GM21528 (cell line): ENCODE results near the gene PTK6.

ENCODE experiments used
- ATAC-seq: cut with Tn5 transposase; IDR thresholded peaks from one replicate; pipeline ENCODE4 v1.9.1; 2021; ENCODE audit warnings: mild to moderate bottlenecking, moderate library complexity; ENCODE audit not compliant: unreplicated experiment, low FRiP score

The PTK6 gene

DNA sequence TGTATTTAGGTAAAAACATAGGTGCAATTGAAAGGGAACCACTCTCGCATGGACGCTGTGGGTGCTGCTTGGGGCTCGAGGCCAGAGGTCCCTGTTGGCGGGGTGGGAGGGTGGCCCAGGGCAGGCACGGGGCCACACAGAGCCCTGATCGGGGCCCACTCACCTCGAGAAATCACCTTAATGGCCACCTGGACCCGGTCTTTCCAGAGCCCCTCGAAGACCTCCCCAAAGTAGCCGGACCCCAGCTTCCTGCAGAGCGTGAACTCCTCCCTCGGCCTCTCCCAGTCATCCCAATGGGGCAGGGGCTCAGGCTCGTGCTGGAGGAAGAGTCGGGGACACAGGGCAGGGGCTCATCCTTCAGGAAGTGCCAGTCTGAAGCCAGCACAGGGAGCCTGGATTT is 3.8 kb downstream of the PTK6 start:
- no peak for ATAC-seq

DNA sequence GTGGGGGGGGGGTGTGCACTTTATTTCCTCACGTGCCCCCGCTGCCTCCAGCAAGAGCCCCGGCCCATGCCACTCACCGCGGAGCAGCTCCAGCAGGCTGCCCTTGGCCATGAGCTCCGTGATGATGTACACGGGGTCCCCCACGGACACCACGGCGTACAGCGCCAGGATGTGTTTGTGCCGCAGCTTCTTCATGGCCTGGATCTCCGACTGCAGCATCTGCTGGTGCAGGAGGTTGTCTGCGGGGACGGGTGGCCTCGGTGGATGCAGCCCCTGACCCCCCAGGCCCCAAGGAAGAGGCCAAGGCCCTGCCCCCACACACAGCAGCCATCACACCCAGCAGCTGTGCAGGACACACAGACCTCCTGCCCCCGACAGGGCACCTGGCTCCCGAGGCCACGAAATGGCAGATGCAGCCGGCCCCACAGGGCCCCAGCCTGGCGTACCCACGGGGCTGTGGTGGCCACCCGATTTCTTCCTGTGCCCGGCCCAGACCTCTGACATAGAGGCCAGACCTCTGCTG is 4.7 kb downstream of the PTK6 start:
- no peak for ATAC-seq

DNA sequence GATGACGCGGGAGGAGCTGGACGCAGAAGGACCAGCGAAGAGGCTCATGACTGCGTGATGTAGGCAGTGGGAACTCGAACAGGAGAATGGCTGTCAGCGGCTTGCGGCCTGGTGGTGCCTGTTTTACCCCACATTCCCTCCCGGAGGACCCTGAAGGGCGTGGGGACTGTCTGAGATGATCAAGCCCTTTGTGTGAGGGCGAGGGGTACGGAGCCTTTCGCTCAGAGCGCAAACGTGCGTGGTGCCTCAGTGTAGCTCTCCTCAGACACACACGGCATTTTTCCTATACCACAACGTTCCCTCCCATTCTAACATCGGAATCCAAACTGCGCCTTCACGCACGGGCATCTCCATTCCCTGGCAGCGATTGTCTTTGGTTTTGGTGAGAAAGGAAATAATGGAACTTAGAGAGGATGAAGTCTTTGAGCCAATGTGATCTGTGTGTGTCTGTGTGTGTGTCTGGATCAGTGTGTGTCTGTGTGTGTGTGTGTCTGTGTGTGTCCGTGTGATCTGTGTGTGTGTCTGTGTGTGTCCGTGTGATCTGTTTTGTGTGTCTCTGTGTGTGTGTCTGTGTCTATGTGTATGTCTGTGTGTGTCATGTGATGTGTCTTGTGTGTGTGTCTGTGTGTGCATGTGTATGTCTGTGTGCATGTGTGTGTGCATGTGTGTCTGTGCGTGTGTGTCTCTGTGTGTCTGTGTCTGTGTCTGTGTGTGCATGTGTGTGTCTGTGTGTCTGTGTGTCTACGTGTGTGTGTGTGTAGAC is 5.3 kb downstream of the PTK6 start:
- no peak for ATAC-seq

DNA sequence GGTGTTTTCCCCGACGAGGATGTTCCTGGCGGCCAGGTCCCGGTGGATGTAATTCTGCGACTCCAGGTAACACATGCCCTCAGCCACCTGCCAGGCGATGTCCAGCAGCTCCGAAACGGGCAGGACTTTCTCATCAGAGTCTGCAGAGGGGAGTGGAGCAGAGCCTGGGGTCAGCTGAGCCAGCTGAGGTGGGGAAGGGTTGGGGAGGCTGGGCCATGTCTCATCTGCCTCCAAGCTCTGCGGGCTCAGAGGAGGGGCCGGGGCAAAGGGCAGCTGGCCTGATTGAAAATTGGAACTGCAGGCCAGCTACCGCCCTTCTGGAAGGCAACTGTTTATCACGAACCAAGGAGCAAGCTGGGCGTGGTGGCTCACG is 6.4 kb downstream of the PTK6 start:
- no peak for ATAC-seq

DNA sequence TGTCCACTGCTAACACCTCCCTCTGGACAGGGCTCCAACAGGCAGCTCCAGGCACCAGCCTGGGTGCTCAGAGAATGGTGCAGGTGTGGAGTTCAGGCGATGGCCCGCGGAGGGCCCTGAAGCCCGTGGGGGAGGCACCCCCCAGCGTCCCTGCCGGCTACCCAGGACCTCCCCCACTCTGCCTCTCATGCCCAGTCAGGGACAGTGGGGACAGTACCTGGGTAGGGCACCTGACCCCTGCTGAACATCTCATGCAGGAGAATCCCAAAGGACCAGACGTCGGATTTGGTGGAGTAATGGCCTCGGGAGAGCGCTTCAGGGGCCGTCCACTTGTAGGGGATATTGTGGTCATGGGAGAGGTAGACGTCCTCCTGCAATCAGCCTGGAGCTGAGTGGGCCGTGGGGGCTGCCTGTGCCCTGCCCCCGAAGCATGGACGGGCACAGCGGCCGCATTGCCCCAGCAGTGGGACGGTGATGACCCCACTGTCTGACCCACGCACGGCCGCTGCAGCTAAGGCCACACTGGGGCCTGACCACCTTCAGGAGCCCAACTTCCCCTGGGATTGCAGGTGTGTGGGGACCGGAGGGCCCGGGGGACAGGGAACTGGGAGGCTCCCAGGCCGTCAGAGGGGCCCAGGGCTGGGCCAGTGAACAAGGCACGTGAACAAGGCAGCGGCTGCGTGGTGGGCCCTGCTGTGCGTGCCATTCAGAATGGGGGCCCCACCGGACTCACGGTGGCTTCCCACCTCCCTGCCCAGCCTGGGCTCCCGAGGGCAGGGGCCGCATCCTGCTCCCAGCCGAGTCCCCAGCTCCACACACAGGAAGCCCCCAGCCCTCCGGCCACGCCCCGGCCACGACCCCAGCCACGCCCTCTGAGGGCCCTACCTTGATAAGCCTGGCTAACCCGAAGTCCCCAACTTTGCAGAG is 7.1 kb downstream of the PTK6 start:
- no peak for ATAC-seq

DNA sequence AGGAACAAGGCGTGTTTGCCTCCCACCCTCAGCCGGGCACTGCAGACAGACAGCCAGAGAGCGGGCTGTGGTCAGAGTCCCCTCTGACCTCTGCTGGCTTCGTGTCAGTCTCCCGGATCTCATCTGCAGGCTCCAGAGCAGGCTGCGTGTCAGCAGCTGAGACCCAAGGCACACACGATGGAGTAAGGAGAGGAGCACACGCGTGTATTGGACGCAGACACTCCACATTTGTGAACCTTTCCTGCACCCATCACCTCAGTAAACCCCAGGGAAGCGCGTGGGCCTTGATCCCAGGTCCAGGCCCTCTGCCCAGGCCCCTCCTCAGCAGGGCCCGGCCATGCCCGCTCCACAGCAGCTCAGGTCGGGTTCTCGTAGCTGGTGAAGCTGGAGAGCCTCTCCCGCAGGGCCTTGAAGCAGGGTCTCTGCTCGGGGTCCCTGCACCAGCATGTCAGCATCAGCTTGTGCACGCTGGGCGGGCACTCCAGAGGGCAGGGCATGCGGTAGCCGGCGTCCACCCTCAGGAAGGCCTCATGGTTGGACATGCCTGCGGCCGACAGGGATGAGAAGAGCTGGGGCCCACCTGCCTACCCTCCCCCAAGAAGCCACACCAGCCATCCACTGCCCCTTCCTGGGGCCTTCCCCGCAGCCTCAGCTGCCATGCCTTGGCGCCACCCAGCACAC is 7.9 kb downstream of the PTK6 start:
- no peak for ATAC-seq

DNA sequence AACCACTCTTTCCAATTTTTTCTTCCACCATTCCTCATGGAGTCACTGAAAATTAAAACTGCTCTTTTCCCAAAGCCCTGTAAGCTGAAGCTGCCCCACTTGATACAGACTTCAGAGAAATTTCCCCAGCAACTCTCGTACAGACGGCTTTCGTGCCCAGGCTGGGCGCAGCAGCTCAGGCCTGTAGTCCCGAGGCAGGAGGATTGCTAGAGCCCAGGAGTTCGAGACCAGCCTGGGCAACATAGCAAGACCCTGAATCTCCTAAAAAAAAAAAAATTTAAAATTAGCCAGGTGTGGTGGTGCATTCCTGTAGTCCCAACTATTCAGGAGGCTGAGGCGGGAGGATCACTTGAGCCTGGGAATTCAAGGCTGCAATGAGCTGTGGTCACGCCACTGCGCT is 10.0 kb downstream of the PTK6 start:
- ATAC-seq = no peak

DNA sequence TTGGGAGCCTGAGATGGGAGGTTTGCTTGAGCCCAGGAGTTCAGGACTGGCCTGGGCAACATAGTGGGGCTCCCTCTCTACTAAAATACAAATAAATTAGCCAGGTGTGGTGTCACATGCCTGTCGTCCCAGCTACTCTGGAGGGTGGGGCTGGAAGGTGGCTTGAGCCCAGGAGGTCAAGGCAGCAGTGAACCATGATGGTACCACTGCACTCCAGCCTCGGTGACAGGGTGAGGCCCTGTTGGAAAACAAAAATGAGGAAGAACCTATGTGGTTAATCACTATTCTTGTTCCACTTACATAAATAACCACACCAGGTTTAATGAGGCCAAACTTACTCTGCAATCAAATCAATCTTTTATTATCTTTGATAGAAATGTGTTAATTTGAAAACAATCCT is 11.2 kb downstream of the PTK6 start:
- no peak for ATAC-seq

DNA sequence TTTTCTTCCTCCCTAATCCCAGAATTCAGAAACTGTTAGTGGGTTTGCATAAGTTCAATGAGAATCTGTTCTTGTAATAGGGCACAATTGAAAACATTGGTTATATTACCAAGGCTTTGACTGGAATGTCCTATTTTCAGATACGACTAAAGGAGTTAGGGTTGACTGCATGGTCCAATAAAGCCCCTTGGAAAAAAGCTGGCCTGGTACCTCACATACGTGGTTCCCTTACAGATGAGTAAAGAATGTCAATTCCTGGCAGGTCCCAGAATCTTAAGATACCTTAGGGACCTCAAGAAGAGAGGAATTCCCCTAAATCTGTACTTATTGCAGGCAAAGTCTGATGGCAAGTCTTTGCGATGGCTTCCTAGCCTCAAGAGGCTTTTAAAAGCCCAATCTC is 12.0 kb downstream of the PTK6 start:
- no peak for ATAC-seq

DNA sequence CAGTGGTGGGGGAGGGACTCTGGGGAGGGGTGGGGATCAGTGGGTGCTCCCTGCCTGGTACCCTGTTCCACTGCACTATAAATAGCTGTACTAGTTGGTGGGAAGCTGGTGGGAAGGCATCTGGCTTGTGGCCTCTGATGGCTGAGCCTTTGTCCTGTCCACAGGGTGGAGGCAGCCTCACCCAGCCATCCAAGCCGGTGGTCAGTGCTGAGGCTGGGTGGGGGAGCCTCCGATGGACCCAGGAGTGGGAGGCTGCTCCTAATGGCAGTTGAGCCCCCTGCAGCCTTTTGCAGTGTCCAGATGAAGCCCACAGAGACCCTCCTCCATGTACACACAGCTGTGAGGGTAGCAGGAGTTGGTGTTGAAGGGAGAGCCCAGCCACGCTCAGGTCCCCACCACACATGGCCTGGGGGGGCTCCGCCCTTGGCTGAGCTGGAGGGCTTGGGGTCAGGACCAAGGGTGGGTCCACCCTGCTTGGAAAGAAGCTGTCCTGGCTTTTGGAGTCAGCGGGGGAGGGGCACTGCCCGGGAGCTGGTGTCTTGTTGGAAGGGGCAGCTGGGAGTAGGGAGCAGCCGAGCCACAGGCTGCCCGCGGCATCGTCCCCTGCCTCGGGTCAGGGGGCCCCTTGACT is 14.1 kb downstream of the PTK6 start:
- ATAC-seq = no peak

DNA sequence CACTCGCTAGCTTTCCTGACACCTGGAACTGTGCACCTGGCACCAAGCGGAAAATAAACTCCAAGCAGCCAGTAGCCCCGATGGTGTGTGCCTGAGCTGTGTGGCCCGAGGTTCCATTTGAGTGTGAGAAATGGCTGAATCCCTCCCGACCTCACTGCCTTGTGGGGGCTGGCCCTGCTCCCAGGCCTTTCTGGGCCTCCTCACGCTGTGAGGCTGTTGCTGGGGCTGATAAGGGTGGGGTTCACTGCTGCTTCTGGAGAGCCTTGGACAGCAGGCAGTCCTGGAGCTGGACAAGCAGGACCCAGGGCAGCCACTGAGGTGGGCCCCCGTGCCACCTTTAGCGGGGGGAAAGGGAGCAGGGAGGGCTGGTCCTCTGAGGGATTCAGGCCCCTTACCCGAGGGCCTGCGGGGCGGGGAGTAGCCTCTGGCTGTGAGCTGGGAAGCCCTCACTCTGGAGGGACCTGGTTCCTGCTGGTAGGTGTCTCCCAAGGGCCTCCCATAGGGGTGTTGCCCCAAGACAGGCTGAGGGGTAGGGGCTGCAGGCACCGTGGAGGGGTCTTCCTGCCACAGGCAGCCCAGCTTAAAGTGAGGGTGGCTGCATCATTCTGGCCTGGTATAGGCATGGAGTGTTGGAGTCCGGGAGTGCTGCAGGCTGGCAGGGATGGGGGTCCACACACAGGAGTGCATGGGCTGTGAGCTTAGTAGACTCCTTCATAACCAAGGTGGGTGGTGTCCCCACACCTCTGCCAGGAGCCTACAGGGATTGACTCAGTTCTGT is 14.9 kb downstream of the PTK6 start:
- no peak for ATAC-seq

DNA sequence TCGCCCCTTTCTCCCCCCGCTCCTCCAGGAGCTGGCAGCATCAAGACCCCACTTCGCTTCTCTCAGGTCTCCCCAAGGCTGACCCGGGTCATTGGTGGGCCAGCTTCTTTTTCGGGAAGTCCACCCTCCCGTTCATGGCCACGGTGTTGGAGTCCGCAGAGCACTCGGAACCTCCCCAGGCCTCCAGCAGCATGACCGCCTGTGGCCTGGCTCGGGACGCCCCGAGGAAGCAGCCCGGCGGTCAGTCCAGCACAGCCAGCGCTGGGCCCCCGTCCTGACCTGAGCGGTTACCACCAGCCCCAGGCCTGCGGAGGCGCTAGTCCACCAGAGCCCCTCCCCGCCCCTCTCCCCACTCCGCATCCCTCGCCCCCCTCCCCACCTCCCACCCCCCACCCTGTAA is 15.6 kb downstream of the PTK6 start:
- no peak for ATAC-seq

DNA sequence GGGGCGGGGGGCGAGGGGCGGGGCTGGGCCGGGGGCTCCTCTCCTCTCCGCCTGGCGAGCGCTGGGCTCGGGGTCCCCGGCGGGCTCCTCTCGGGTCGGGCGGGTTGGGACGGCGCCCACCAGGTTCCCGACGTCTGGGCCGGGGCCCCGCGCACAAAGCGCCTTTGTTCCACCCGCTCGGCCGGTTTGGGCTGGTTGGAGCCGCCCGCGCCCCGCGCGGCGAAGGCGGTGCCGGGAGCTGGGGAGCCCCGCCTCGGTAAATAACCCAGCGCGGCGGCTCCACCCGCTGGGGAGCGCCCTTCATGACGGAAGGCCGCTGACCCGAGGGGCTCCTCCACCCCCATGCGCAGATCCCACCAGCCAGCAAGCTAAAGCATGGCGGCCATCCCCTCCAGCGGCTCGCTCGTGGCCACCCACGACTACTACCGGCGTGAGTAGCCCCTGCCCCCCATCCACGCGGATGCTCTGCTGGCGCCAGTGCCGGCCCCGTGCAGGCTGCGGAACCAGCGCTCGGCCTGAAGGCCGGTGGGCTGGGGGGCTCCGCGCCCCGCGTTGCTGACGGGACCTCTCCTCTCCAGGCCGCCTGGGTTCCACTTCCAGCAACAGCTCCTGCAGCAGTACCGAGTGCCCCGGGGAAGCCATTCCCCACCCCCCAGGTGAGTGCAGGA is 16.1 kb downstream of the PTK6 start:
- ATAC-seq = peak; percentile 25

DNA sequence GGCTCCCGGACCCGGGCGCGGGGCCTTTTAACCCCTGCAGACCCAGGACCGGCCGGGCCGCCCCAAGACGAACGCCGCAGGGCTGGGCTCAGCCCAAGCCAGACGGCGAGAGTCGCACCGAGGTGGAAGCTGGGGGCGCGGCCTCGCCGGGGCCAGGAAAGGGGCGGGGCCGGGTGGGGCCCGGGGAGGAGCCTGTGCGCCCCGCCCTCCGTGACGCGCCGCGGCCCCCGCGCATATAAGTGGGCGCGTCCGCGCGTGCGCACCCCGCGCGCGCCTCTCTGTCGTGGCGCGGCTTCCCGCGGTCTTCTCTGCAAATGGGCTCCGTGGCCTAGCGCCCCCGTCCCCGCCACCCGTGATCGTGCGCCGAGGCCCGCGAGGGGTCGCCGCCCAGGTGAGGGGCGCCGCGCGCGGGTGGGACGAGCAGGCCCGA is 16.7 kb downstream of the PTK6 start, which contains the start of gene PPDPF:
Gene PPDPF (plus strand): TSS at position 262 of the 430 bp plus-strand sequence. CDS start 544 bp downstream, outside the sequence.
- peak; percentile 66 for ATAC-seq

DNA sequence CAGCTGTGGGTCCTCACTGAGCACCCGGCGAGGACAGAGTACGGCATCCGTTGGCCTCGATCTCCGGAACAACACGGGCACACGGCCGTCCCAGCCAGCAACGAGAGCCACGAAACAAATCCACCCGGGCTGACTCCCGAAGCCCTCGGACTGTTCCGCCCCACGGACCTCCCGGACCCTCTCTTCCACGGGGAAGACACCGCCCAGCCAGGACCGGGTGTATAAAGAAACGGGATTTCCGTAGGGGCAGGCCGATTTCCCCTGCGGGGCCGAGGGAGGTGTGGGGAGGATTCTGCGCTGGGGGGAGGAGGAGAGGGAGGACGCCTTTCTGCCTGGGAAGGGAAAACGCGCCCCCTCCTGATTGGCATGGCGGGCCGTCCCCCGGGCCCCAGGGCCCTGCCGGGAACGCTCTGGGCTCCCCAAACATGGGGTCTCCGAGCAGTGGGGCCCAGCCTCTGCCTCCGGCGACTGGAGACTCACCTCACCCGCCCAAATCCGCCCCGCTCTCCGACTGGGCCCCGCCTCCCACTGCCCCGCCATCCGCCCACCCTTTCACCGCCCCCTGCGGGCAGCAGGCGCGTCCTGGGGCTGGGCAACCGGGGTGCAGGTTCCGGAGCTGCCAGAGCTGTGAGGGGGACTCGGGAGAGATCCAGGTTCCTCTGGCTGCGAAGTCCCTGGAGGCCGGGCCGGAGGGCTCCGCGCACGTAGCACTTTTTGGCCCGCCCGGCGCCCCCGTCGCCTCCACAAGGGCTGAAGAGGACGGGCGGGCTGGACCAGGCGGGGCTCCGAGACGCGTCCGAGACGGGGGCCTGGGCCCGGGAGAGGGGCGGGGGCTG is 17.3 kb downstream of the PTK6 start:
- ATAC-seq = peak; percentile 40

DNA sequence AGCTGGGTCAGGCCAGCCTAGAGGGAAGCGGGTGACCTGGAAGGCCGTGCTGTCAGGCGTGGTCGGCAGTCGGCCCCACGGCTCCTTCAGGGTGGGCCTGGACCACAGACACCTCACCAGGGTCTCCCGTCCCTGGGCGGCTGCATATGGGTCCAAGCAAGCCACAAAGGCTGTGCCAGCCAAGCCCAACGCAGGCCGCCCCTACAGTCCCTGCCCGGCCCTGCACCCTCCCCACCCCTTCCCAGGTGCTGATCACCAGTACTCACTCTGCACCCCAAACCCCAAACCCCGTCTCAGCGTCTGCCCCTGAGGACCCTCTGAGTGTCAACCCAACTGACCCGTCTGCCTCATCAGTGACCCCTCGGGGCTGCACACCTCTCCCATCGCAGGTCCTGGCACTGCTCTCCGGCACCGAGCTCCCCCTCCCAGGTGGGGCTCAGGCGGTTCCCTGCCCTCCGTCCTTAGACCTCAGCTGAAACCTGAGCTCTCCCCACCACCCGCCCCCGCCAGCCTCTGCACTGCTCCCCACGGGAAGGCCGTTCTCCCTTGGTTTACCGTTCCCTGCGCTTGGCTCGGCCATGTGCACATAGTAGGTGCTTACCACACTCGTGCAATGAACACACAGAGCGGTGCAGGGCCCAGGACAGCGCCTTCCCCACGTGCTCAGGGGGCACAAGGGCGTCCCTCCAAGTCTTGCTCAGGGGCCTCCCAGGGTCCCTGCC is 18.1 kb downstream of the PTK6 start:
- ATAC-seq = no peak

DNA sequence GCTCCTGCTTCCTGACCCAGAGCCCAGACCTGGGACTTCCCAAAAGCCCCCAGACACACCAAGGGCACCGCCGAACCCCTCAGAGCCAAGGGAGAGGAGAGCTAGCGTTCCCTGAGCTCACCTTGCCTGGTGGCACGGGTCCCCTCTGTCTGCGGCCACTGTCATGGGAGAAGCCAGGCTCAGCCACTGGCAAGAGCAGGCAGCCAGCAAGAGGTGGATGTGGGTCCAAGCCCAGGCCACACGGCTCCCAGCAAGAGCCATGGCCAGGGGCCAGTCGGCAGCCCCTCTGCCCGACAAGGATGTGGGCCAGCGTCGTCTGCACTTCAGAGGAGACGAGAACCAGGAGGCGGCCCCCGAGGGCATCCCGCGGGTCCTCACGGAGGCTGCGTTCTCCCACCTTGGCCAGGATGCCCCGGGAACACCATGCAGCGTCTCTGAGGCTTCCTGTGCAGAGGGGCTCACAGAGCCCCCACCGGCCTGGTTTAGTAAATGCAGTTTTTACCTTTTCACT is 18.8 kb downstream of the PTK6 start:
- ATAC-seq = no peak
